ENCODE results near the gene ALKBH3. TPM values are rescaled to one million over a fixed set of nuclear protein-coding genes. Genes with fewer than 3 reads are reported as not detected.

Gene ALKBH3
- total and polyA plus RNA-seq, 2 of the 13 experiments (the other 11 are each of a cell fraction or from before 2014, with no cell fraction given): 17.8 to 36.1 TPM

DNA sequence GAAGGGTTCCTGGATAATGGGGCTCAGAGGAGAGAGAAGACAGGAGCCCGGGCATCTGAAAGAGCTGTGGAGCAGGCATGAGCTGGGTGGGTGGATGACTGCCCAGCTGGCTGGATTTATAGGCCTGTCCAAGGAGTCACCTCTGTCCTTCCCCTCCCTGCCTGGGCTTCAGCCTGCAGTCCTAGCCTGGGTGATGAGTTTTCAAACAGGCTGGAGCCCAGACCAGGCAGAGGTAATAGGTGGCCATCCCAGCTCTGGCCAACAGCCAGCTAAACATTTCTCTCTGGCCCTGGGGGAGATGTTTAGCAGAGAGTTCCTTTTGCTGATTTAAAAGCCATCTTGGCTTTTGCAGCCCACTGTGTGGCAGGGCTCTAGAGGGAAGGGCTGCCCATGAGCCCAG, 67.2 kb downstream of the ALKBH3 start:
- CTCF ChIA-PET (ENCODE audit: low intra/inter-chr PET ratio, low total read pairs): interaction anchor here (0.5 kb wide), 1 partner anchor 47 kb away, joined by 3 read pairs; no protein-coding TSS in a partner anchor
- no peaks in the 10 kb centered on the region for H3K79me2 ChIP-seq (ENCODE audit: insufficient read depth, low read length)
- TF ChIP-seq RFXAP (CRISPR knock-in tag; IDR thresholded peaks at IDR 0.05; ENCODE audit: borderline replicate concordance) (no peak), ZC3H13 (CRISPR knock-in tag; IDR thresholded peaks at IDR 0.05) (no peak), ATF7 (IDR thresholded peaks at IDR 0.05) (no peak), ATF7 (CRISPR knock-in tag; IDR thresholded peaks at IDR 0.05) (no peak)
- TF ChIP-seq, protein P1, sequence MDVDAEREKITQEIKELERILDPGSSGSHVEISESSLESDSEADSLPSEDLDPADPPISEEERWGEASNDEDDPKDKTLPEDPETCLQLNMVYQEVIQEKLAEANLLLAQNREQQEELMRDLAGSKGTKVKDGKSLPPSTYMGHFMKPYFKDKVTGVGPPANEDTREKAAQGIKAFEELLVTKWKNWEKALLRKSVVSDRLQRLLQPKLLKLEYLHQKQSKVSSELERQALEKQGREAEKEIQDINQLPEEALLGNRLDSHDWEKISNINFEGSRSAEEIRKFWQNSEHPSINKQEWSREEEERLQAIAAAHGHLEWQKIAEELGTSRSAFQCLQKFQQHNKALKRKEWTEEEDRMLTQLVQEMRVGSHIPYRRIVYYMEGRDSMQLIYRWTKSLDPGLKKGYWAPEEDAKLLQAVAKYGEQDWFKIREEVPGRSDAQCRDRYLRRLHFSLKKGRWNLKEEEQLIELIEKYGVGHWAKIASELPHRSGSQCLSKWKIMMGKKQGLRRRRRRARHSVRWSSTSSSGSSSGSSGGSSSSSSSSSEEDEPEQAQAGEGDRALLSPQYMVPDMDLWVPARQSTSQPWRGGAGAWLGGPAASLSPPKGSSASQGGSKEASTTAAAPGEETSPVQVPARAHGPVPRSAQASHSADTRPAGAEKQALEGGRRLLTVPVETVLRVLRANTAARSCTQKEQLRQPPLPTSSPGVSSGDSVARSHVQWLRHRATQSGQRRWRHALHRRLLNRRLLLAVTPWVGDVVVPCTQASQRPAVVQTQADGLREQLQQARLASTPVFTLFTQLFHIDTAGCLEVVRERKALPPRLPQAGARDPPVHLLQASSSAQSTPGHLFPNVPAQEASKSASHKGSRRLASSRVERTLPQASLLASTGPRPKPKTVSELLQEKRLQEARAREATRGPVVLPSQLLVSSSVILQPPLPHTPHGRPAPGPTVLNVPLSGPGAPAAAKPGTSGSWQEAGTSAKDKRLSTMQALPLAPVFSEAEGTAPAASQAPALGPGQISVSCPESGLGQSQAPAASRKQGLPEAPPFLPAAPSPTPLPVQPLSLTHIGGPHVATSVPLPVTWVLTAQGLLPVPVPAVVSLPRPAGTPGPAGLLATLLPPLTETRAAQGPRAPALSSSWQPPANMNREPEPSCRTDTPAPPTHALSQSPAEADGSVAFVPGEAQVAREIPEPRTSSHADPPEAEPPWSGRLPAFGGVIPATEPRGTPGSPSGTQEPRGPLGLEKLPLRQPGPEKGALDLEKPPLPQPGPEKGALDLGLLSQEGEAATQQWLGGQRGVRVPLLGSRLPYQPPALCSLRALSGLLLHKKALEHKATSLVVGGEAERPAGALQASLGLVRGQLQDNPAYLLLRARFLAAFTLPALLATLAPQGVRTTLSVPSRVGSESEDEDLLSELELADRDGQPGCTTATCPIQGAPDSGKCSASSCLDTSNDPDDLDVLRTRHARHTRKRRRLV (CRISPR knock-in tag; IDR thresholded peaks at IDR 0.05): no peak
- TF ChIP-seq, protein P2, sequence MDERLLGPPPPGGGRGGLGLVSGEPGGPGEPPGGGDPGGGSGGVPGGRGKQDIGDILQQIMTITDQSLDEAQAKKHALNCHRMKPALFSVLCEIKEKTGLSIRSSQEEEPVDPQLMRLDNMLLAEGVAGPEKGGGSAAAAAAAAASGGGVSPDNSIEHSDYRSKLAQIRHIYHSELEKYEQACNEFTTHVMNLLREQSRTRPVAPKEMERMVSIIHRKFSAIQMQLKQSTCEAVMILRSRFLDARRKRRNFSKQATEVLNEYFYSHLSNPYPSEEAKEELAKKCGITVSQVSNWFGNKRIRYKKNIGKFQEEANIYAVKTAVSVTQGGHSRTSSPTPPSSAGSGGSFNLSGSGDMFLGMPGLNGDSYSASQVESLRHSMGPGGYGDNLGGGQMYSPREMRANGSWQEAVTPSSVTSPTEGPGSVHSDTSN (CRISPR knock-in tag; IDR thresholded peaks at IDR 0.05): no peak
- in situ Hi-C loops (cut with HindIII; ENCODE audit: extremely low pct_ligation_motif_present, low pct_unique_long_range_greater_than_20kb) (no loop called here), intact Hi-C loops (cut with micrococcal nuclease; ENCODE audit: unreplicated experiment) (no loop called here)
- peaks cover 2% of the 10 kb centered on the region; the same call in 1 of the 2 replicates for H4K20me1 ChIP-seq (ENCODE audit: insufficient read depth, low read length)
- no peak for DNase-seq (ENCODE audit: low spot score)
- no peak overlapping the region for H3K9ac ChIP-seq (ENCODE audit: insufficient read depth, low read depth, low read length)
- POLR2A ChIA-PET: no interaction called here
- H3K27me3 ChIP-seq (ENCODE audit: control insufficient read depth in 1 of 2, insufficient read depth in 2 of 2, low read length in 2 of 2): peaks cover 9 to 25% of the 10 kb centered on the region in 2 experiments
- no TSS peak for BruUV-seq (replicated peaks)
- FAIRE-seq: no peak
- H3K4me3 ChIP-seq (replicated peaks in 1 of 3; ENCODE audit: insufficient read depth in 1 of 3, low read depth in 2 of 3, low read length in 3 of 3): no peak overlapping the region
- WGBS (ENCODE audit: low lambda C conversion rate): 0% methylated on average over 1 of the region's 1 CpG
- H3K27ac ChIP-seq (ENCODE audit: extremely low read length, insufficient read depth, low read length): no peak overlapping the region
- H2AFZ ChIP-seq (ENCODE audit: low read length): no peak overlapping the region
- H3K36me3 ChIP-seq (replicated peaks in 1 of 2; ENCODE audit: control insufficient read depth in 1 of 2, insufficient read depth in 2 of 2, low read length in 2 of 2): no peaks in the 10 kb centered on the region
- no peaks in the 10 kb centered on the region for H3K9me3 ChIP-seq (ENCODE audit: low read length)
- peaks cover 10% of the 10 kb centered on the region for H3K4me1 ChIP-seq (ENCODE audit: insufficient read depth, low read length)
- ATAC-seq: no peak
- no peak overlapping the region for H3K4me2 ChIP-seq (ENCODE audit: low read depth, low read length)
